NCI-H2227 treated with DMSO at 0.1 percent for 48 hours (cell line): ENCODE data around the gene PRR12.

Experiments
- DNase-seq: peaks from one replicate; lab custom pipeline; 2025; lab: John Stamatoyannopoulos, UW

Gene PRR12

DNA sequence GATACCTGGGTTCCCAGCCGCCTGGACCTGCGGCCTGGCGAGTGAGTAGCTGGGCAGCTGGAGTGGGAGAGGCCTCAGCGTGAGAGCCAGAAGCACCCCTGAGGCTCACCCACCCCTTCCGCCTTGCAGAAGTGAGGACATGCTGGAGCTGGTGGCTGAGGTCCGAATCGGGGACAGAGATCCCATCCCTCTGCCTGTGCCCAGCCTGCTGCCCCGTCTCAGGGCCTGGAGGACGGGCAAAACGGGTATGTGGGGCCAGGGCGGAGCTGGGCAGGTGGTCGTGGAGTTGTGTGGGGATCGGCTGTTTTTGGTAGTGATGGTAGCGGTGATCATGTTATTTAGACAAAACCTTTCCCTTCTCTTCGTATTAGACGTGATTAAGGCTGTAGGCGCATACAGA is 55.6 kb downstream of the PRR12 start:
- DNase-seq = no peak

DNA sequence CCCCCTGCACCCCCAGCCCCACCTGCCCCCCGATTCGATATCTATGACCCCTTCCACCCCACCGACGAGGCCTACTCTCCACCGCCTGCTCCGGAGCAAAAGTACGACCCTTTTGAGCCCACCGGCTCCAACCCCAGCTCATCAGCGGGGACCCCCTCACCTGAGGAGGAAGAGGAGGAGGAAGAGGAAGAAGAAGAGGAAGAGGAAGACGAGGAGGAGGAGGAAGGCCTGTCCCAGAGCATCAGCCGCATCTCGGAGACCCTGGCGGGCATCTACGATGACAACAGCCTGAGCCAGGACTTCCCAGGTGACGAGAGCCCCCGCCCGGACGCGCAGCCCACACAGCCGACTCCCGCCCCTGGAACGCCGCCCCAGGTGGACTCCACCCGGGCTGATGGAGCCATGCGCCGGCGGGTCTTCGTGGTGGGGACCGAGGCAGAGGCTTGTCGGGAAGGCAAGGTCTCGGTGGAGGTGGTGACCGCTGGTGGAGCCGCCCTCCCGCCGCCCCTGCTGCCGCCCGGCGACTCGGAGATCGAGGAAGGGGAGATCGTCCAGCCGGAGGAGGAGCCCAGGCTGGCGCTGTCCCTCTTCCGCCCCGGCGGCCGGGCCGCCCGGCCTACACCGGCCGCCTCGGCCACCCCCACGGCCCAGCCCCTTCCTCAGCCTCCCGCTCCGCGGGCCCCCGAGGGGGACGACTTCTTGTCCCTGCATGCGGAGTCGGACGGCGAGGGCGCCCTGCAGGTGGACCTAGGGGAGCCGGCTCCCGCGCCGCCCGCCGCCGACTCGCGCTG is 60.2 kb downstream of the PRR12 start:
- no peak for DNase-seq

DNA sequence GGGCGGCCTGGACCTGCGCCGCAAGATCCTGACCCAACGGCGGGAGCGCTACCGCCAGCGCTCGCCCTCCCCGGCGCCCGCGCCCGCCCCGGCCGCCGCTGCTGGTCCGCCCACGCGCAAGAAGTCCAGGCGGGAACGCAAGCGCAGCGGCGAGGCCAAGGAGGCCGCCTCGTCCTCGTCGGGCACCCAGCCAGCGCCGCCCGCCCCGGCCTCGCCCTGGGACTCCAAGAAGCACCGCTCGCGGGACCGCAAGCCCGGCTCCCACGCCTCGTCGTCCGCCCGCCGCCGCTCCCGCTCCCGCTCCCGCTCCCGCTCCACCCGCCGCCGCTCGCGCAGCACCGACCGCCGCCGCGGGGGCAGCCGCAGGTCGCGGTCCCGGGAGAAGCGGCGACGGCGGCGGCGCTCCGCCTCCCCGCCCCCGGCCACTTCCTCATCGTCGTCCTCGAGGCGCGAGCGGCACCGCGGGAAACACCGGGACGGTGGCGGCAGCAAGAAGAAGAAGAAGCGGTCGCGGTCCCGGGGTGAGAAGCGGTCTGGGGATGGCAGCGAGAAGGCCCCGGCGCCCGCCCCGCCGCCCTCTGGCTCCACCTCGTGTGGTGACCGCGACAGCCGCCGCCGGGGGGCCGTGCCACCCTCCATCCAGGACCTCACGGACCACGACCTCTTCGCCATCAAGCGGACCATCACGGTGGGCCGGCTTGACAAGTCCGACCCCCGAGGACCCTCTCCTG is 61.0 kb downstream of the PRR12 start:
- DNase-seq = no peak

DNA sequence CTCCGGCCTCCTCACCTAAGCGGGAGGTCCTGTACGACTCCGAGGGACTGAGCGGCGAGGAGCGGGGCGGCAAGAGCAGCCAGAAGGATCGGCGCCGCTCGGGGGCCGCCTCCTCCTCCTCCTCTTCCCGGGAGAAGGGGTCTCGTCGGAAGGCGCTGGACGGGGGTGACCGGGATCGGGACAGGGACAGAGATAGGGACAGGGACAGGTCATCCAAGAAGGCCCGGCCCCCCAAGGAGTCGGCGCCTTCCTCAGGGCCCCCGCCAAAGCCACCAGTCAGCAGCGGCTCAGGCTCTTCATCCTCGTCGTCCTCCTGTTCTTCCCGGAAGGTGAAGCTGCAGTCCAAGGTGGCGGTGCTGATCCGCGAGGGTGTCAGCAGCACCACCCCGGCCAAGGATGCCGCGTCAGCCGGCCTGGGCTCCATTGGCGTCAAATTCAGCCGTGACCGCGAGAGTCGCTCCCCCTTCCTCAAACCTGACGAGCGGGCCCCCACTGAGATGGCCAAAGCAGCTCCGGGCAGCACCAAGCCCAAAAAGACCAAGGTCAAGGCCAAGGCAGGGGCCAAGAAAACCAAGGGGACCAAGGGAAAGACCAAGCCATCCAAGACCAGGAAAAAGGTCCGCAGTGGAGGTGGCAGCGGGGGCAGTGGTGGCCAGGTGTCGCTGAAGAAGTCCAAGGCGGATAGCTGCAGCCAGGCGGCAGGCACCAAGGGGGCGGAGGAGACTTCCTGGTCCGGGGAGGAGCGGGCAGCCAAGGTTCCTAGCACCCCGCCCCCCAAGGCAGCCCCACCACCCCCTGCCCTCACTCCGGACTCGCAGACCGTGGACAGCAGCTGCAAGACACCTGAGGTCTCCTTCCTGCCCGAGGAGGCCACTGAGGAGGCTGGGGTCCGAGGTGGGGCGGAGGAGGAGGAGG is 61.8 kb downstream of the PRR12 start:
- no peak for DNase-seq

DNA sequence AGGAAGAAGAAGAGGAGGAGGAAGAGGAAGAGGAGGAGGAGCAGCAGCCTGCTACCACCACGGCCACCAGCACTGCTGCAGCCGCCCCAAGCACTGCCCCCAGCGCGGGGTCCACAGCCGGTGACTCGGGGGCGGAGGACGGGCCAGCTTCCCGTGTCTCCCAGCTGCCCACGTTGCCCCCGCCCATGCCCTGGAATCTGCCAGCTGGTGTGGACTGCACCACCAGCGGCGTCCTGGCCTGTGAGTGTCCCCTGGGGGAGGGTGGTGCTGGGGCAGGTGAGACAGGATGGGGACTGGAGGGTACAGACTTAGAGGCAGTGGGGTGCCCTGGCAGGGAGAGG is 62.5 kb downstream of the PRR12 start:
- no peak for DNase-seq

DNA sequence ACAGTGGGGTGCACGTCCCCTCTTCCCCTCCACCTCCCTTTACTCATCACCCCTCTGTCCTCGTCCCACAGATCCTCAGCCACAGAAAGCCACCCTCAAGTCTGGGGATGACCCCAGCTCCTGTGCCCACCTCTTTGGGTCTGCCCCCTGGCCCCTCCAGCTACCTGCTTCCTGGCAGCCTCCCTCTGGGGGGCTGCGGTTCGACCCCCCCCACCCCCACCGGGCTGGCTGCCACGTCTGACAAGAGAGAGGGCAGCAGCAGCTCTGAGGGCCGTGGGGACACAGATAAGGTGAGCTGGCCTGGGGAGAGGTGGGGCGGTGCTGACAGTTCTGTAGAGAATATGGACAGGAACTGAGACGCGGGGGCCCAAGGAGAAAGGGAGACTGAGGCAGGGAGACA is 63.6 kb downstream of the PRR12 start:
- no peak for DNase-seq

DNA sequence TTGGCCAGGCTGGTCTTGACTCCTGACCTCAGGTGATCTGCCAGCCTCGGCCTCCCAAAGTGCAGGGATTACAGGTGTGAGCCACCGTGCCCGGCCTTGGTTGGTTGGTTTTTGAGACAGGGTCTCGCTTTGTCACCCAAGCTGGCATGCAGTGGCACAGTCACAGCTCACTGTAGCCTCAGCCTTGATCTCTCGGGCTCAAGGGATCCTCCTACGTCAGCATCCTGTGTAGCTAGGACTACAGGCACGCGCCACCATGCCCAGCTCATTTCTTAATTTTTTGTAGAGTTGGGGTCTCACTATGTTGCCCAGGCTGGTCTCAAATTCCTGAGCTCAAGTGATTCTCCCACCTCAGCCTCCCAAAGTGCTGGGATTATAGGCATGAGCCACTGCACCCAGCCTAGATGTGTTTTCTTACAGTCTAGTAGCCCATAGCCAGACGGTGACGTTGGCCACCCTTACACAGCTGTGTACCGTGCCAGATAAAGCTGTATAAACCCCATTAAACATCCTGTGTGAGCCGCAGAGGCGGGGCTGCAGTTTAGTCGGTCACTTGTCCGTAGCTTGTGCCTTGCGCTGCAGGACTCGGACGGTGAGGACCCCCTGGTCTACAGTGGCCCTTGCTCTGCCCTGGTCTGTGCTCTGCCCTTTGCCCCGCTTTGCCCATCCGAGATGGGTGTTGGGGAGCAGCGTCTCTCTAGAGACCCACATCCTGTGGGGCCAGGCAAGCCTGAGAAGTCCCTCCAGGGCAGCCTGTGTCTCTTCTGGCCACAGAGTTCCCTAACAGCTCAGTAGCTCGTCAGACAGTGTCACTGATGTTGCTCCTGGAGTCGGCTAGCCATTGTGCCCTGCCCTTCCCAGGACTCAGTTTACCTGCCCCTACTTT is 64.8 kb downstream of the PRR12 start:
- no peak for DNase-seq

DNA sequence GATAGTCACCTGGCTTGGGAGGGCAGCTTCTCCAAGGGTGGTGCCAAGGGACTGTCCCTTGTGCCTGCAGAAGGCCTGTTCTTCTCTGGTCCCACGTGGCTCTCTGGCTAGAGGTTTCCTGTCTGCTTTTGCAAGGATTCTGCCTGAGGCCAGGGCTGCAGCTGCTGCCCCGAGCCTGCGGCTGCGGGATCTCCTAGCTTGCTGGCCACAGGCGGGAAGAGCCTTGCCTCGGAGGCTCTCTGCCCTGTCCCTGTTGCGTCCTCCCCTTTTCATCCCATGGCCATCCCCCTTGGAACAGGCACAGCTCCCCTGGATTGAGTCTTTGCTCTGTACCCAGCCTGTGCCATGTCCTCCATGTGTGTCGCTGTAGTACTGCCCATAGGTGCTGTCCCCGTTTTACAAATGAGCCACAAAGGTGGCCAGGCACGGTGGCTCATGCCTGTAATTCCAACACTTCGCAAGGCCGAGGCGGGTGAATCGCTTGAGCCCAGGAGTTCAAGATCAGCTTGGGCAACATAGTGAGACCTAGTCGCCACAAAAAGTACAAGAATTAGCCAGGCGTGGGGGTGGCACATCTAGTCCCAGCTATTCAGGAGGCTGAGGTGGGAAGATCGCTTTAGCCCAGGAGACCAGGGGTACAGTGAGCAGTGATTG is 65.6 kb downstream of the PRR12 start:
- DNase-seq = no peak

DNA sequence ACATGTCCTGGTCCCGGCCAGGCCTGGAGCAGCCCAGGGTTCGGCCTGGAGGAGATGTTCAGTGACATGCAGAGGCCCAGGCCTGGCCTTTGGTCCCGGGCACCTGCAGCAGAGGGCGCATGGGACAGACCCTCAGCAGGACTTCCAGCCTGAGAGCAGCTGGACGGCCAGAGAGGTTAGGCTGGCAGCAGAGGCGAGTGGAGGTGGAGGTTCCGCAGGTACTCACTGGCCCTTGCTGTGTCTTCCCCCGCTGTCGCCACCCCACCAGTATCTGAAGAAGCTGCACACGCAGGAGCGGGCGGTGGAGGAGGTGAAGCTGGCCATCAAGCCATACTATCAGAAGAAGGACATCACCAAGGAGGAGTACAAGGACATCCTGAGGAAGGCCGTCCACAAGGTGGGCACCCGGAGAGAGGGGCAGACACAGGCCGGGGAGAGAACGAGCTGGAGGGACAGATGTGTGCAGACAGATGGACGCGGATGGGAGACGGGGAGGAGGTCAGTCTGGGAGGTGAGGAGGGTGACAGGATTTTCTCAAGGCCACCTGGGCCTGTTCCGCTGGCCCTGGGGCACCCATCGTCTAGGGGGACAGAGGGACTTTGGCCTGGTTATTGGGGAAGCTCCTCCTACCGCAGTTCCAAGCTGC is 66.6 kb downstream of the PRR12 start:
- DNase-seq = no peak

DNA sequence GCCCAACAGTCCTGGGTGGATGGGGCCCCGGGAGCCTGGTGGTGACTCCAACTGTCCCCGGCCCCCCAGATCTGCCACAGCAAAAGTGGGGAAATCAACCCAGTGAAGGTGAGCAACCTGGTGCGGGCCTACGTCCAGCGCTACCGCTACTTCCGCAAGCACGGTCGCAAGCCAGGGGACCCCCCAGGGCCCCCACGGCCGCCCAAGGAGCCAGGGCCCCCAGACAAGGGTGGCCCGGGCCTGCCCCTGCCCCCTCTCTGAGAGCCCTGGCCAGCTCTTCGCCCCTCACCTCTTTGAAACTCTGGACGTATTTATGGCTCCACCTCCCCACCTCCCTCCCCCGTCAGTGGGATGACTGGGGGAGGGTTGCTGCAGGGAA is 67.1 kb downstream of the PRR12 start:
- no peak for DNase-seq

DNA sequence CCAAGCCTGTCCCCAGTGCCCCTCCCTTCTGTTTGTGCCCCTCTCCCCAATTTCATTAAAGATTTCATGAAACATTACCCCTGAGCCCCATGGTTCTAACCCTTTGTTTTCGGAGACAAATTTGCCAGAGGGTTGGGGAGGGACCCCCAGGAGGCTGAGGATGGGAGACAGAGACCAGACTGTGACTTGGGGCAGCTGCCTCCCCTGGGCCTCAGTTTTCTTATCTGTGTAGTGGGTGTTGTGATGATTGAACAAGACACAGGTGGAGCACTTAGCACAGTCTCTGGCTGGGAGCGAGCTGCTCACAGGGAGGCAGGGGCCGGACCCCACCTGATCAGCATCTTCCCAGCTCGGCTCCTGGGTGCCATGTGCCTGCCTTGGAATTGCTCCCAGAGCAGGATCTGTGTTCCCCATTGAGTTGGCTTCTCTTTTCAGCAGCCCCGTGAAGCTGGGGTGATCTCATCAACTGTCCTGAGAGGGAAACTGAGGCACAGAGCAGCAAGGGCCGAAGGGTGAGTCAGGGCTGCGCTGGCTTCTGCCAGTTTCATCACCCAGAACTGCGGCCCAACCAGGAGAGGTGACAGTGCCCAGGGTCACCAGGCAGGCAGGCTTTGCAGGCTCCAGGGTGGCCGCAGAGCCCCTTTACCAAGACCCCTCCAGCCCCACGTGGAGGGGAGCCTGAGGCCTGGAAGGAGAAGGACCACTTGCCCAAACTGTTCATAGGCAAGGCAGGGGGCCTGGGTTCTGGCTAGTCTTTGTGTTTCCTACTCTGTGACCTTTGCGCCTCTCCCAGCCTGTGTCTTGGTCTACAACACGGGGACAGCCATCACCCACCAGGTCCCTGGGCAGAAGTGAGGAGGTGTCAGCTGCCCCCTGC is 67.8 kb downstream of the PRR12 start:
- DNase-seq = no peak

DNA sequence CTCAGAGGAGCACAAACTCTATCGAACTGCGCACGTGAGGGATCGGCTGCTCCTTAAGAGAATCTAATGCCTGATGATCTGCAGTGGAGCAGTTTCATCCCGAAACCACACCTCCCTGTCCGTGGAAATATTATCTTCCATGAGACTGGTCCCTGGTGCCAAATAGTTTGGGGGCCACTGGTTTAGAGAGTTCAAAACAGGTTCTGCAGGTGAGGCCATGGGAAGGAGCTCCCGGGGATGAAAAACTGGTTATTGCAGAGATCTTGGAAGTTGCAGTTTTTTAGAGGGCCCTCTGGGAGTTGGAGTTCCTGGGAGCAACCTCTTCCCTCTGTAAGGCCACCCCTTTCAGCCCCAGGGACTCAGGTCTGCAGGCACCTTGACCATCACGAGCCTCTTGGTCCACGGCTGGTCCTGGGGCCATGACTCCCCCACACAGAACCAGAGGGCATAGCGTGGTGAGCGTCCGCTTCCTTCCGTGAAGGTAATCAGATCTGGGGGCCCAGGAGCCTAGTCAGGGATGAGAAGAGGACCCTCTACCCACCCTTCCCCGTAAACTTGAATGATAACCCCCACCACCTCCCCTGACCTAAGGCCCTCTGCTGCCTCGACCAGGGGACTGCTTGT is 69.5 kb downstream of the PRR12 start:
- DNase-seq = no peak

DNA sequence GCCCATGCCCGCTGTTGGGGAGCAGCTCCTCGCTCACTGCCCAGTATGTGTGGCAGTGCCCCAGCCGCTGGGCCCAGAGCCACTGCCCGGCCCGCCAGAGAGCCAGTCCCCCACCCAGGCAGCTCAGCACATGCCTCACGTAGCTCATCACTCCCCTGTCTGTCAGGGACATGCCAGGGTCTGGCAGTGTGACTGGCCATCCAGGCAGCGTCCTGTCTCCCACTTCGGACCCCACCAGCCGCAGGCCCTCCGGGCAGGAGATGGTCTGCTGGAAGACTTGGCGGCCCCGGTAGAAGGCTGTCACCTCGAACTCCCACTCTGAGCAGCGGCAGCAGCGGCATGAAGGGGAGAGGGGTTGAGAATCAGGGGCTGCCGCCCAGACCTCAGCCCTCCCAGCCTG is 71.0 kb downstream of the PRR12 start:
- no peak for DNase-seq

DNA sequence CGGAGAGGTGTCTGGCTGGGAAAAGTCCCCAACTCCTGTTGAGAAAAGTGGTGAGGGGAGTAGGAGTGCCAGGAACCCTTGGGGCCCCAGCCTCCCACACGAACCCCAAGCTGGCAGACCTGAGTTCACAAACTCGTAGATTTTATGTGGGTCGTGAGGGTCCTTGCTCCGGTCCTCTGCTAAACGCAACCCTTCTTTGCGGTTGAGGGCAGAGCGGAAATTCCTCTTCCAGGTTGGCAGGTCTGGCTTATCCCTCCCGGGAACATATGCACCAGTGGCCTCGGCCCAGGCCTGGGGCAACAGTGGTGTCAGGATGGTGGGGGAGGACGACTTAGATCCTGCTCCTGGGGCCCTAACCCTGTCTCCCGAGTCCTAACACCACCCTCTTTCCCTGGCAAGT is 72.2 kb downstream of the PRR12 start:
- DNase-seq = no peak

DNA sequence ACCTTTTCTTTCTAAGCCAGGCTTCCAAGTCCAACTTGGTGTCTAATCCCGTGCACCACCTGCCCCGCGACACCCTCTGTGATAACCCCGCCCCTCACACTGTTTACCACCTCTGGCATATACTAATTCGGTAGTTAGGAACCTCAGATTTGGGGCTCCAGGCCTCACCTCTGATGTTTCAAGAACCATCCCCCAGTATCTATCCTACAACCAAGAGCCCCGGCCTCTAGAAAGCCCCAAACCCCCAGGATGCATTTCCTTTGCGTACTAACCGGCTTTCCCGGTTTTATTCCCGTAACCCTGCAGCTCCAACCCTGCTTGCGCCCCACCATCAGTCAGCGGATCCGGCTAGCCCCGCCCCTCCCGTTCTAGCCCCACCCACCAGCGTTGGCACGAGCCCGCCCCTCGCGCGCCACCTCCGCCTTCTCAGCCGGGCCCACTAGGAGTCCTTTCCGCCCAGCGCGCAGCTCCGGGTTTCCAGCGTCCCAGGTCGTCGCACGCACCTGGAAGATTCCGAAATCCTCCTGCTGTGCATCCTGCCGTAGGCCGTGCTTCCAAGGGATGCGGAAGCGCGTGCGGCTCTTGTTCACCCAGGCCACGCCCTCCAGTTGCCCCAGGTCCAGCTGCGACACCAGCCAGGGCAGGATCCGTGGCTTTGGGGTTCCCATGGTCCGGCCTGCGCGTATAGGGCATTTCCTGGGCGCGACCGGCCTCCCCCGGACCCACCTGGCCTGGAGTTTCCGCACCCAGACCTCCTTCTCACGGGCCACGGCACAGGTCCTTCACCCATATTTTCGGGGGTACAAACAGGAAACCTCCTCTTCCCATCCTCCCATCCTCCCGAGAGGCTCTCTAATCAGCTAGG is 73.4 kb downstream of the PRR12 start:
- peak; percentile 54 for DNase-seq

DNA sequence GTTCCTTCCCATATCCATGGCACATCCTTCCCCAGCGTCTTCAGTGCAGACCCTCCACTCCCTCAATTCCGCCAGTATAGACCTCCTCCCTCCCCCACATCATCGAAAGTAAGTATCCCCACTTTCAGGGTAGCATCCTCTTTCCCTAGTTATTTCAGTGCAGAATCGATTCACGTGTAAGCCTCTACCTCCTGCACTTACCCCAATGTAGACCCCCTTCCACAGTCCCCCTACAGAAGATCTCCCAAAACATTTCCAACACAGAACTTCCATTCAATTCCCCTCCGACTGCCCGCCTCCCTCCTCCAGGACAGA is 74.0 kb downstream of the PRR12 start:
- DNase-seq = no peak

DNA sequence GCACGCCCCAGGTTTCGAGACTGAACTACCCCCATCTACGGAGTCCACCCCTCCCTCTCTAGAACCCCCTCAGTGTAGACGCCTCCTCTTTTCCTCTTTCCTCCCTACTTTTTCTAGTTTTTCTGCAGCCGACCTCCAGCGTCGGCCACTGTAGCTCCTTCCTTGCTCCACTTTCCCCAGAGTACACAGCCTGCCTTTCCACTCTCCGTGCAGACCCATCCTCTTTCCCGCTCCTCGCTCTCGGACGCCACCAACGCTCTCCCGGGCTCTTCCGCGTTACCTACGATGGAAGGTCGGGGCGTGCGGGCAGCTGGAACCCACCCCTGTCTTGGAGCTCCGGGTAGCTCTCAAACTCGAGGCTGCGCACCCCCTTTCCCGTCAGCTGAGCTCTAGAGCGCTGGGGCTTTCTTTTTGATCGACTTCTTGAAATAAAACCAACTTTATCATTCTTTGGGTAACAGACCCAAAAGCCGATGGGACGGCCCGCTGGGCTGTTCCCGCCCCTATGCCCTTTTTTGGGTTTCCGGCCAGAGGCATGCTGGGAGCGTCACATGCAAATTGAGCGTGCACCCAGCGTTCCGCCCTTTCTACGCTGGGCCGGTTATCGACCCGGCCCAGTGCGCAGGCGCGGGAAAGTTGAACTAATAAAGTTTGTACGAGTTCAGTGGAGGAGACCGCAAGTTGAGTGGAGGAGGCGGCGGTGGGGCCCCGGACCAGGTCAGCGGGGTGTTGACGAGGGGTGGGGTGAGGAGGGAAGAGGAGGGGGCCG is 74.6 kb downstream of the PRR12 start, which contains the start of the genes BCL2L12 and IRF3:
Gene BCL2L12 (plus strand): TSS at position 583 of the 769 bp plus-strand sequence. CDS start 760 bp downstream, outside the sequence.
Gene IRF3 (minus strand): TSS at position 507 of the 769 bp plus-strand sequence. CDS start 1,019 bp downstream, outside the sequence.
- peak; percentile 78 for DNase-seq
